ENCODE measurements around the gene MSANTD1.

MSANTD1 gene

DNA sequence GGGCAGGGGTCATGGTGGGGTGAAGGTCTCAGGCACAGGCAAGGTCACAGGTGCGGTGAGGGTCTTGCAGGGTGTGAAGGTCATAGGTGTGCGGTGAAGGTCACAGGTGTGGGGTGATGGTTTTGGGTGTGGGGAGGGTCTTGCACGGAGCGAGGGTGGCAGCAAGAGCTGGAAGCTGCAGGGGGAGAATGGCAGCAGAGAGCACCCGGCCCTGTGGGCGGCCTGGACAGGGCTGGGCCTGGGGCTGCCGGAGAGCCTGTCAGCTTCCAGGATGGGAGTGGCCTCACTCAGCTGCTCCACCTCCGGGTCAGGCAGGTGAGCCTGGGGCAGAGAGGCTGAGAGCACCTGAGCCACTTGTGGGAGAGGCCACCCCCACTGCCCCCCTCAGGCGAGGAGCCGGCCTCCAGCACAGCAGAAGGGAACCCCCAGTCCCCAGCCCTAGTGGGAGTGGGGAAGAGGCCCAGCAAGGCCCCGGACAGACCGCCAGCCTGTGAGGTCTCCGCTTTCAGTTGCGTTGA is 1.5 kb downstream of the MSANTD1 start:
- DNase-seq: no peak

DNA sequence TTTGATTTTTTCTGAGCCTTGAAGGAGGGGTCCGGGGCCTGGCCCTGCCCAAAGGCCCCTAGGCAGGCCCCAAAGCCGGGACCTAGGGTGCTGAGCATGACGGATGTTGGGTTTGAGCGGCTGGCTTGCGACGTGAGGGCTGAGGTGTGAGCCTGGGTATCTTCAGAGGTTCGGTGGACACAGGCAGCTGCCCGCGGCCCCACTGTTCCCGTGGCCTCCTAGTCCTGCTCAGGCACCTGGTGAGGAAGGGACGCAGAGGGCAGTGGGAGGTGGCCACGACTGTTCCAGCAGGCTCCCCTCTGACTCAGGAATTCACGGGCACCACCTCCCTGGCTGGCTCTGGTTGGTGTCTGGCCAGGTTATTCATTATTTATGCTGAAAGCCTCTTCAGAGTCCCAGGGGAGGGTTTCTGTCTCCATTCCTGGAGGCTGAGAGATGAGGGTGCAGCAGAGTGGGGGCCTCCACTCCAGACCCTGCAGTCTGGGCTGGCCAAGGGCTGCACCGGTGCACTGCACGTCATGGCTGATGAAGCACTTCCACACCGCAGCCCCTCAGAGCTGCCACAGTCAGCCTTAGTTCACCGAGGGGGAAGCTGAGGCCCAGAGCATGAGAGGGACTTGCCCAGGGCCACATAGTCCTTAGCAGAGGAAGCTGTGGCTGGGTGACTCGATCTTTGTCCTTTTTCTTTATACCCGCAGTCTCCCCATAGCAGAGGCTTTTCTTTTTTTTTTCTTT is 2.2 kb downstream of the MSANTD1 start:
- no peak for DNase-seq

GRCh38 chr4:3251691-3252479 is 2.9 kb downstream of the MSANTD1 start:
- no peak for DNase-seq

DNA sequence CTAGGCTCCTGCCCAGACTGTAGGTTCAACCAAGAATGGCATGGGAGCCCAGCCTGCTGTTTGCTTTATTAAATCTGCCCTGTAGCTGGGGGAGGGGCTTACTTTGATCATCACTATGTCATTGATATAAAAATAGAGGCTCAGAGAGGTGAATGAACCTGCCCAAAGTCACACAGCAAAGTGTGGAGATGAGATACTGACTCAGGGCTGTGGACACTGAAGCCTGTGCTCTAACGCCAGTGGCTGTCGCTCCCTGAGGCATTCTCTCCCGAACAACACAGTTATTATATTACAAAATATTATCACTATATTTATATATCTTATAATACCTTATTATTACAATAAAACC is 3.5 kb downstream of the MSANTD1 start:
- DNase-seq: no peak

GRCh38 chr4:3252831-3253641 is 4.1 kb downstream of the MSANTD1 start:
- no peak for DNase-seq

GRCh38 chr4:3253808-3254207 is 4.8 kb downstream of the MSANTD1 start:
- no peak for DNase-seq

- peak; percentile 25 for DNase-seq
These were observed 5.6 kb downstream of the MSANTD1 start for GRCh38 chr4:3254302-3255131.

DNA sequence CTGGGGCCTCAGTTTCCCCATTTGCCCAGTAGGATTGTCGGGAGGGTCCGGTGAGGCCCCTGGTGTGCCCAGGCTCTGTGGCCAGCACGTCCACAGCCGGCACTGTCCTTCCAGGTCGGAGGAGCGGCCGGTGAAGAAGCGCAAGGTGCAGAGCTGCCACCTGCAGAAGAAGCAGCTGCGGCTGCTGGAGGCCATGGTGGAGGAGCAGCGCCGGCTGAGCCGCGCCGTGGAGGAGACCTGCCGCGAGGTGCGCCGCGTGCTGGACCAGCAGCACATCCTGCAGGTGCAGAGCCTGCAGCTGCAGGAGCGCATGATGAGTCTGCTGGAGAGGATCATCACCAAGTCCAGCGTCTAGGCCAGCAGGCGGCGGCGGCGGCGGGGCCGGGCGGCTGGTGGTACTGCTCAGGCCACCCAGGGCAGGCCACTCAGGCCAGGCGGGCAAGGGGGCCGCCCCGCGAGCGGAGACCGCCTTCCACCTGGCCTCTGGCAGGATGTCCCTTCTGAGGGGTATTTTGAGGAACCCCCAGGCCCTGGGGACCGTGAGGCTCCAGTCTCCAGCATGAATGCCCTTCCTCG is 6.7 kb downstream of the MSANTD1 start:
- peak; percentile 28 for DNase-seq

- DNase-seq: peak; percentile 43
These were observed 7.5 kb downstream of the MSANTD1 start for GRCh38 chr4:3256230-3257102.

DNA sequence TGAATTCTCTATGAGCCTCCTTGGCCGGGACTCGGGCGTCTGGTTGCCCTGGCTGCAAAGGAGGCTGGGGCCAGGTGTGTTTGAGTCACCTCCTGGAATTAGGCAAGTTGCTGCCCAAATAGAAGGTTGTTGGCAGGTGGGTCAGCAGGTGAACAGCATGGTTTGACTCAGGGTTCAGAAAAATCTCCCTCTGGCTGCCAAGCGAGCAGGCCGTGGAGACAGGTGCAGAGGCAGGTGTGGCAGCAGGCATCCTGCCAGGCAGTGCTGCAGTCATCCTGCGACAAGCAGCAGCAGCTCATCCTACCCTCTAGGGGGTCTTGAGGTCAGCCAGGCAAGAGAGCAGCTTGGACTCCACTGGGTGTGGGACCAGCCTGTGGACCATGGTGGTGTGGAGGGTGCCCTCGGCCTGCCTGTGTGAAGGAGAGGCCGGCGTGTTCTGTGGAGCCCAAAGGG is 8.2 kb downstream of the MSANTD1 start:
- peak; percentile 45 for DNase-seq

GRCh38 chr4:3257556-3258482 is 8.9 kb downstream of the MSANTD1 start:
- peak; percentile 45 for DNase-seq

- DNase-seq: peak; percentile 28
These were observed 12.7 kb downstream of the MSANTD1 start for GRCh38 chr4:3261411-3262207.

GRCh38 chr4:3262208-3263052 is 13.5 kb downstream of the MSANTD1 start:
- DNase-seq: peak; percentile 44

- no peak for DNase-seq
These were observed 14.3 kb downstream of the MSANTD1 start for GRCh38 chr4:3263053-3263875.

GRCh38 chr4:3263876-3264193 is 14.9 kb downstream of the MSANTD1 start:
- no peak for DNase-seq

- DNase-seq: peak; percentile 30
These were observed 17.1 kb downstream of the MSANTD1 start for GRCh38 chr4:3266076-3266475.

Data from activated CD8-positive, alpha-beta memory T cell treated with anti-CD3 and anti-CD28 coated beads, Interleukin-2, amount 50 U/mL, for 48 hours (primary cell).